GM12878 (cell line): ENCODE measurements around the gene CAMKK1. TPM values are rescaled to one million over a fixed set of nuclear protein-coding genes. Genes with fewer than 3 reads are reported as not detected.

Experiments
- CUX1 ChIP-seq: IDR thresholded peaks from 2 replicates; pipeline ENCODE4 v1.6.1; 2012; ENCODE audit warnings: improper control_type of control experiment, low read depth, low read length; ENCODE audit not compliant: insufficient replicate concordance
- ESRRA ChIP-seq: IDR thresholded peaks from 2 replicates; pipeline ENCODE4 v1.6.1; 2012; ENCODE audit warnings: mild to moderate bottlenecking, low read length, improper control_type of control experiment
- GABPA ChIP-seq: IDR thresholded peaks from 2 replicates; pipeline ENCODE4 v1.6.1; 2014; ENCODE audit warnings: antibody characterized with exemption, low read depth, mild to moderate bottlenecking, inconsistent platforms
- KAT2A ChIP-seq: conservative IDR thresholded peaks from 2 replicates; pipeline ENCODE4 v1.6.1; 2011; ENCODE audit warnings: low read depth, low read length; ENCODE audit not compliant: control insufficient read depth
- MYB ChIP-seq: fragments of 150-350 bp; IDR thresholded peaks from 2 replicates; pipeline ENCODE4 v1.6.1; 2014; ENCODE audit warnings: mild to moderate bottlenecking, low read depth, low read length, borderline replicate concordance
- NBN ChIP-seq: fragments of 450-650 bp; IDR thresholded peaks from 2 replicates; pipeline ENCODE4 v1.6.1; 2016
- NFYA ChIP-seq: IDR thresholded peaks from 2 replicates; pipeline ENCODE4 v1.6.1; 2011; ENCODE audit warnings: low read depth, mild to moderate bottlenecking, low read length, improper control_type of control experiment, borderline replicate concordance
- POLR2AphosphoS2 ChIP-seq: IDR thresholded peaks from 2 replicates; pipeline ENCODE4 v1.6.1; 2011; ENCODE audit warnings: low read depth, mild to moderate bottlenecking, low read length, improper control_type of control experiment, moderate library complexity
- RAD21 ChIP-seq: IDR thresholded peaks from 2 replicates; pipeline ENCODE4 v1.6.1; 2011; ENCODE audit warnings: mild to moderate bottlenecking, low read depth, low read length, moderate library complexity; ENCODE audit not compliant: insufficient read depth
- REST ChIP-seq: IDR thresholded peaks from 2 replicates; pipeline ENCODE4 v1.6.1; 2012; ENCODE audit warnings: mild to moderate bottlenecking, low read depth, low read length
- SMARCA5 ChIP-seq: fragments of 450-650 bp; IDR thresholded peaks from 2 replicates; pipeline ENCODE4 v1.6.1; 2017; ENCODE audit warnings: mild to moderate bottlenecking
- SRF ChIP-seq, 2 experiments: IDR thresholded peaks; 2 replicates each; pipeline ENCODE4 v1.6.1; 2011; ENCODE audit warnings: low read depth in 2 of 2, low read length in 2 of 2, mild to moderate bottlenecking in 1 of 2, moderate library complexity in 1 of 2
- SUPT20H ChIP-seq: IDR thresholded peaks from 2 replicates; pipeline ENCODE4 v1.6.1; 2011; ENCODE audit warnings: low read depth, mild to moderate bottlenecking, low read length, moderate library complexity, borderline replicate concordance; ENCODE audit not compliant: control insufficient read depth
- TCF3 ChIP-seq: IDR thresholded peaks from 2 replicates; pipeline ENCODE4 v1.6.1; 2012; ENCODE audit warnings: low read depth, mild to moderate bottlenecking, low read length, borderline replicate concordance; ENCODE audit not compliant: insufficient read depth
- polyA plus RNA-seq, 11 experiments: library from polyadenylated mRNA; depleted of rRNA in 4 of 11; unstranded in 6 of 11; stranded (reverse) in 5 of 11; fragments of >200 nt; fragmentation: Nextera tagmentation in 4 of 11; fragmentation: Illumina TruSeq in 1 of 11; extraction: Ambion mirVana in 4 of 11; extraction: Trizol in 1 of 11; gene quantifications; 1 replicate in 1 of 11; 2 replicates in 10 of 11; pipeline versions ENCODE4 v1.2.1 to v1.2.3, GENCODE V29; 2011 to 2016; ENCODE audit warnings: inconsistent platforms in 2 of 11, missing spikeins in 2 of 11, low read depth in 1 of 11
- total RNA-seq, 4 experiments: library from RNA; depleted of rRNA in 3 of 4; stranded (reverse); fragments of >200 nt in 3 of 4; fragmentation: Illumina TruSeq in 1 of 4; extraction: Trizol in 1 of 4; gene quantifications; 2 replicates each; pipeline versions ENCODE4 v1.2.1 to v1.2.3, GENCODE V29; 2013 to 2021
- TF ChIP-seq, protein P1 (sequence below): fragments of 450-650 bp; conservative IDR thresholded peaks from 2 replicates; pipeline ENCODE4 v1.6.1; 2017; ENCODE audit warnings: mild to moderate bottlenecking, moderate library complexity
- TF ChIP-seq, protein P2 (sequence below): IDR thresholded peaks from 2 replicates; pipeline ENCODE4 v1.6.1; 2012; ENCODE audit warnings: low read depth, low read length, improper control_type of control experiment

CAMKK1 gene
- total and polyA plus RNA-seq, 10 of the 15 experiments (the other 5 are each of a cell fraction or from before 2014, with no cell fraction given), result 0.06 to 0.84 (median 0.37) TPM

GRCh38 chr17:3905017-3905520 lies 12.2 kb upstream of the CAMKK1 start (continued):
- TF ChIP-seq, protein P1, sequence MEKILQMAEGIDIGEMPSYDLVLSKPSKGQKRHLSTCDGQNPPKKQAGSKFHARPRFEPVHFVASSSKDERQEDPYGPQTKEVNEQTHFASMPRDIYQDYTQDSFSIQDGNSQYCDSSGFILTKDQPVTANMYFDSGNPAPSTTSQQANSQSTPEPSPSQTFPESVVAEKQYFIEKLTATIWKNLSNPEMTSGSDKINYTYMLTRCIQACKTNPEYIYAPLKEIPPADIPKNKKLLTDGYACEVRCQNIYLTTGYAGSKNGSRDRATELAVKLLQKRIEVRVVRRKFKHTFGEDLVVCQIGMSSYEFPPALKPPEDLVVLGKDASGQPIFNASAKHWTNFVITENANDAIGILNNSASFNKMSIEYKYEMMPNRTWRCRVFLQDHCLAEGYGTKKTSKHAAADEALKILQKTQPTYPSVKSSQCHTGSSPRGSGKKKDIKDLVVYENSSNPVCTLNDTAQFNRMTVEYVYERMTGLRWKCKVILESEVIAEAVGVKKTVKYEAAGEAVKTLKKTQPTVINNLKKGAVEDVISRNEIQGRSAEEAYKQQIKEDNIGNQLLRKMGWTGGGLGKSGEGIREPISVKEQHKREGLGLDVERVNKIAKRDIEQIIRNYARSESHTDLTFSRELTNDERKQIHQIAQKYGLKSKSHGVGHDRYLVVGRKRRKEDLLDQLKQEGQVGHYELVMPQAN, result no peak
- TF ChIP-seq NBN, result no peak
- no peak for TF ChIP-seq NFYA
- TF ChIP-seq, protein P2, sequence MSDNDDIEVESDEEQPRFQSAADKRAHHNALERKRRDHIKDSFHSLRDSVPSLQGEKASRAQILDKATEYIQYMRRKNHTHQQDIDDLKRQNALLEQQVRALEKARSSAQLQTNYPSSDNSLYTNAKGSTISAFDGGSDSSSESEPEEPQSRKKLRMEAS, result no peak
- no peak for TF ChIP-seq POLR2AphosphoS2
- TF ChIP-seq REST, result no peak
- no peak for TF ChIP-seq ESRRA
- no peak for TF ChIP-seq SRF (IDR thresholded peaks at IDR 0.05; ENCODE audit: low read depth in 2 of 2, low read length in 2 of 2)
- no peak for TF ChIP-seq RAD21
- no peak for TF ChIP-seq MYB
- no peak for TF ChIP-seq KAT2A
- no peak for TF ChIP-seq CUX1
- no peak for TF ChIP-seq GABPA
- TF ChIP-seq SUPT20H, result no peak
- TF ChIP-seq SMARCA5, result no peak
- peak; percentile 96 for TF ChIP-seq TCF3
